K562 (cell line): ENCODE measurements around the gene OPN5. TPM values are rescaled to one million over a fixed set of nuclear protein-coding genes. Genes with fewer than 3 reads are reported as not detected.

ENCODE experiments used
- ATAC-seq: fragments of 200-7000 bp; cut with Tn5 transposase; 3 replicates; pipeline ENCODE4 v1.9.1; 2020; ENCODE audit warnings: moderate library complexity
- BruUV-seq: library from RNA; stranded (reverse); fragments of 400-500 nt; replicated peaks from 2 replicates; lab custom pipeline; 2021; lab: Mats Ljungman, UMichigan
- CTCF ChIA-PET: fragments of 300-600 bp; formaldehyde crosslinking; extraction: SDS; loops from one replicate; lab custom pipeline; 2021; ENCODE audit warnings: low intra/inter-chr PET ratio; lab: Yijun Ruan, JAX
- POLR2A ChIA-PET: fragments of 300-600, 350-650 bp; sonication (Branson Sonifier 250); formaldehyde crosslinking; extraction: SDS; loops from one replicate; lab custom pipeline; 2021; ENCODE audit warnings: antibody characterized with exemption, inconsistent platforms; lab: Yijun Ruan, JAX
- DNase-seq, 4 experiments: peaks; one replicate each; pipeline versions ENCODE4 v3.0.0 to v3.0.0-alpha.2; 2011 to 2018; ENCODE audit warnings: low spot score in 3 of 4, mixed read lengths in 3 of 4; ENCODE audit errors: extremely low read depth in 1 of 4
- FAIRE-seq: peaks from 2 replicates; lab custom pipeline; 2011; peaks lifted over from hg19 to GRCh38; lab: Jason Lieb, UNC
- H2AFZ ChIP-seq: 2 replicates; pipeline ENCODE4 v1.6.0; 2011; ENCODE audit warnings: low read depth, low read length, control low read depth, inconsistent platforms
- H3K27ac ChIP-seq: fragments of 200-600 bp; 3 replicates; pipeline ENCODE4 v1.8.0; 2011; ENCODE audit warnings: low read depth, mild to moderate bottlenecking, control low read depth, inconsistent platforms, low read length, moderate library complexity, mixed read lengths; ENCODE audit errors: extremely low read depth
- H3K27me3 ChIP-seq, 2 experiments: fragments of 300-600 bp in 1 of 2; 2 replicates in 1 of 2; 3 replicates in 1 of 2; pipeline versions ENCODE4 v1.6.0 to v1.8.0; 2011; ENCODE audit warnings: inconsistent platforms in 2 of 2, low read length in 2 of 2, mild to moderate bottlenecking in 1 of 2, mixed read lengths in 1 of 2, moderate library complexity in 1 of 2; ENCODE audit not compliant: control insufficient read depth in 2 of 2, insufficient read depth in 2 of 2
- H3K36me3 ChIP-seq: fragments of 300-600 bp; 3 replicates; pipeline ENCODE4 v1.8.0; 2011; ENCODE audit warnings: mild to moderate bottlenecking, low read length, inconsistent platforms; ENCODE audit not compliant: control insufficient read depth, insufficient read depth
- H3K4me1 ChIP-seq, 2 experiments: fragments of 200-600 bp in 1 of 2; replicated peaks in 1 of 2; 2 replicates in 1 of 2; 3 replicates in 1 of 2; pipeline versions ENCODE4 v1.5.1 to v1.8.0; 2011; ENCODE audit warnings: inconsistent platforms in 2 of 2, low read length in 2 of 2, mild to moderate bottlenecking in 1 of 2, mixed read lengths in 1 of 2, moderate library complexity in 1 of 2; ENCODE audit not compliant: control insufficient read depth in 2 of 2, insufficient read depth in 2 of 2
- H3K4me2 ChIP-seq: 2 replicates; pipeline ENCODE4 v1.6.1; 2011; ENCODE audit warnings: low read length, control low read depth, inconsistent platforms, mixed read lengths; ENCODE audit not compliant: insufficient read depth
- H3K4me3 ChIP-seq: fragments of 200-600 bp; sonication (generic), shearing (Covaris generic); 2 replicates; pipeline ENCODE4 v1.5.1; 2016; ENCODE audit warnings: control low read depth, inconsistent platforms
- H3K79me2 ChIP-seq: fragments of 200-600 bp; 3 replicates; pipeline ENCODE4 v1.8.0; 2011; ENCODE audit warnings: low read length, inconsistent platforms; ENCODE audit not compliant: control insufficient read depth, insufficient read depth
- H3K9ac ChIP-seq, 2 experiments: 2 replicates each; pipeline versions ENCODE4 v1.6.0 to v1.6.1; 2011; ENCODE audit warnings: low read depth in 2 of 2, low read length in 2 of 2, control low read depth in 1 of 2, inconsistent platforms in 1 of 2, mild to moderate bottlenecking in 1 of 2, mixed read lengths in 1 of 2; ENCODE audit not compliant: insufficient read depth in 1 of 2
- H3K9me1 ChIP-seq: one replicate; pipeline ENCODE4 v1.6.0; 2011; ENCODE audit warnings: inconsistent platforms, mild to moderate bottlenecking, low read length, moderate library complexity; ENCODE audit not compliant: control insufficient read depth, insufficient read depth
- H3K9me3 ChIP-seq: replicated peaks from 2 replicates; pipeline ENCODE4 v1.5.1; 2011; ENCODE audit warnings: low read depth, low read length, inconsistent platforms; ENCODE audit not compliant: control insufficient read depth, insufficient read depth
- H4K20me1 ChIP-seq: replicated peaks from 2 replicates; pipeline ENCODE4 v1.6.1; 2011; ENCODE audit warnings: low read length, inconsistent platforms, mixed read lengths; ENCODE audit not compliant: control insufficient read depth, insufficient read depth
- BCOR ChIP-seq: fragments of 450-650 bp; IDR thresholded peaks from 2 replicates; pipeline ENCODE4 v1.6.1; 2016
- CBFA2T3 ChIP-seq: fragments of 450-650 bp; IDR thresholded peaks from 2 replicates; pipeline ENCODE4 v1.6.1; 2017
- CREB1 ChIP-seq, 2 experiments: sonication (generic) in 1 of 2; formaldehyde crosslinking in 1 of 2; IDR thresholded peaks; 2 replicates each; pipeline versions ENCODE4 v1.6.1 to v1.8.0; 2012 to 2022; ENCODE audit warnings: inconsistent platforms in 1 of 2, mild to moderate bottlenecking in 1 of 2, missing genetic modification reagents in 1 of 2, moderate library complexity in 1 of 2
- NR2F6 ChIP-seq: fragments of 450-650 bp; formaldehyde crosslinking; IDR thresholded peaks from 2 replicates; pipeline ENCODE4 v1.4.0; 2020; ENCODE audit warnings: mild to moderate bottlenecking
- PML ChIP-seq: IDR thresholded peaks from 2 replicates; pipeline ENCODE4 v1.6.1; 2012; ENCODE audit warnings: low read length, inconsistent platforms
- RBM14 ChIP-seq: fragments of 200-400 bp; formaldehyde crosslinking; IDR thresholded peaks from 2 replicates; pipeline ENCODE4 v1.6.1; 2018; ENCODE audit warnings: low read depth, mild to moderate bottlenecking, low read length, moderate library complexity, borderline replicate concordance; ENCODE audit not compliant: insufficient read depth
- SAP30 ChIP-seq: fragments of 200-600 bp; sonication (generic); IDR thresholded peaks from 2 replicates; pipeline ENCODE4 v1.6.1; 2012; ENCODE audit warnings: borderline replicate concordance, low read depth, mild to moderate bottlenecking, moderate library complexity, low read length, control low read depth, inconsistent platforms; ENCODE audit not compliant: insufficient read depth, poor library complexity, severe bottlenecking
- SMARCA5 ChIP-seq: fragments of 450-650 bp; IDR thresholded peaks from 2 replicates; pipeline ENCODE4 v1.6.1; 2016
- ZBTB1 ChIP-seq: sonication (generic); formaldehyde crosslinking; IDR thresholded peaks from 2 replicates; pipeline ENCODE4 v1.8.1; 2023; ENCODE audit warnings: missing genetic modification reagents, low read depth, mild to moderate bottlenecking, borderline replicate concordance
- ZFP36 ChIP-seq: fragments of 150-350 bp; IDR thresholded peaks from 2 replicates; pipeline ENCODE4 v1.6.1; 2018; ENCODE audit warnings: low read length, low read depth; ENCODE audit not compliant: partially characterized antibody
- ZFX ChIP-seq: sonication (generic); formaldehyde crosslinking; IDR thresholded peaks from 2 replicates; pipeline ENCODE4 v1.8.0; 2022; ENCODE audit warnings: mild to moderate bottlenecking, missing genetic modification reagents, moderate library complexity
- ZNF12 ChIP-seq: sonication (generic); formaldehyde crosslinking; IDR thresholded peaks from 2 replicates; pipeline ENCODE4 v1.4.0; 2020; ENCODE audit warnings: mild to moderate bottlenecking, missing genetic modification reagents
- ZNF263 ChIP-seq: sonication (generic); formaldehyde crosslinking; IDR thresholded peaks from 2 replicates; pipeline ENCODE4 v1.8.0; 2022; ENCODE audit warnings: mild to moderate bottlenecking, missing genetic modification reagents, borderline replicate concordance
- ZNF75A ChIP-seq: fragments of 450-650 bp; formaldehyde crosslinking; IDR thresholded peaks from 2 replicates; pipeline ENCODE4 v1.4.0; 2020; ENCODE audit warnings: mild to moderate bottlenecking
- WGBS: fragments of 100-300 bp; shearing (Covaris generic); methylation state at CpG from one replicate; pipeline ENCODE4 v1.1.6; 2016; ENCODE audit warnings: low coverage, mixed read lengths; ENCODE audit not compliant: insufficient coverage; ENCODE audit errors: missing lambda C conversion rate; 5-methylcytosine and 5-hydroxymethylcytosine counted together
- in situ Hi-C: fragments of 300-500 bp; cut with MboI; formaldehyde crosslinking; loops from 4 replicates; pipeline ENCODE4 v1.15.0; 2018; ENCODE audit warnings: inconsistent platforms, mixed read lengths
- intact Hi-C: fragments of 100-400 bp; cut with micrococcal nuclease; formaldehyde crosslinking; loops from 2 replicates; pipeline ENCODE4 v1.14.2; 2022
- polyA plus RNA-seq, 8 experiments: library from polyadenylated mRNA; depleted of rRNA in 4 of 8; stranded (reverse) in 5 of 8; unstranded in 3 of 8; fragments of >200 nt; fragmentation: Nextera tagmentation in 2 of 8; fragmentation: Illumina TruSeq in 1 of 8; extraction: Ambion mirVana in 2 of 8; extraction: Trizol in 1 of 8; gene quantifications; 2 replicates each; pipeline versions ENCODE4 v1.2.1 to v1.2.3, GENCODE V29; 2011 to 2014; ENCODE audit warnings: inconsistent platforms in 1 of 8, missing spikeins in 1 of 8
- total RNA-seq, 7 experiments: library from RNA; depleted of rRNA in 6 of 7; stranded (reverse); fragments of >200 nt in 6 of 7; fragmentation: Illumina TruSeq in 2 of 7; extraction: Trizol in 2 of 7; gene quantifications; 2 replicates each; pipeline versions ENCODE4 v1.2.1 to v1.2.3, GENCODE V29; 2011 to 2021; ENCODE audit warnings: low replicate concordance in 1 of 7
- TF ChIP-seq, protein P1 (sequence below), 2 experiments: fragments of 150-350 bp in 1 of 2; IDR thresholded peaks; 2 replicates each; pipeline ENCODE4 v1.6.1; 2012 to 2016; ENCODE audit warnings: low read depth in 2 of 2, low read length in 2 of 2, mild to moderate bottlenecking in 1 of 2, moderate library complexity in 1 of 2
- TF ChIP-seq, protein P2 (sequence below), 2 experiments: fragments of 450-650 bp in 1 of 2; sonication (generic) in 1 of 2; formaldehyde crosslinking in 1 of 2; IDR thresholded peaks in 1 of 2; conservative IDR thresholded peaks in 1 of 2; 2 replicates each; pipeline versions ENCODE4 v1.6.1 to v1.8.1; 2016 to 2023; ENCODE audit warnings: mild to moderate bottlenecking in 2 of 2, moderate library complexity in 2 of 2, inconsistent platforms in 1 of 2, missing genetic modification reagents in 1 of 2

The OPN5 gene
- total and polyA plus RNA-seq, 9 of the 15 experiments (the other 6 are each of a cell fraction or from before 2014, with no cell fraction given) = not detected

DNA sequence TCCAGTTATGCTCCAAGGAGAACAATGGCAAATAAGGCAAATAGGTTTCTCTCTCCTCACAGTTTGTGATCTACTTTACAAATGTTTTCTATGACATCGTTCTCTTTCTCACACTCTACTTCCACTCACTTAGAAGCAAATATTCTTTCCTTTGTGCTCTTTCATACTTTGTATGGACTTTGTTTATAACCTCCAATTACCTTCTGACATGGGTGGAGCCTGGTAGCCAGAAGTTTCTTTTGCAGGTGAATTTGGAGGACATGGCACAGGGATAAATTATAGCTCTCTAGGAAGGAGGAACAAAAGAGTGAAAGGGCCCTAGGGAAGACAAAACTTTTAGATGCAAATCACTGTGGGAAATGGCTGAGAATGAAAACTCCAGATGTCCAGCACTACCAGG lies 69.3 kb downstream of the OPN5 start:
- 0% methylated on average over 1 of the region's 1 CpG for WGBS
- no peaks in the 10 kb centered on the region for H3K4me1 ChIP-seq
- CTCF ChIA-PET = no interaction called here

DNA sequence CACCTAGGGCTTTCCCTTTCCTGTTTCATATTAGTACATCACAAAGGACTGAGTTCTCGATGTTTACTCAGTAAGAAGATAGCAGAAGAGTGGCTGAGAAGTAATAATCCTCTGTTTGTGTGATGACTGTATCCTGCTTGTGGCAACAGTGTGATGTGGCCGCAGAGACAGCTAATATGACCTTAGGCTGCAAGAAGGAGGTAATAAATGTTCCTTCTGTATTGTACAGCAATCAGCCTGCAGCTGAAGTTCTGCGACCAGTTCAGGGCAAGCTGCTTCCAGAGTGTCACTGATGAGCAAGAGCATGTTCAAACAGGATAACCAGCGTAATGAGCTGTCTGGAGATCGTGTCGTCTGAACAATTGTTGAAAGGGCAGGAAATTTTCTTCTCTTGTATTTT lies 70.9 kb downstream of the OPN5 start:
- 1% methylated on average over 6 of the region's 6 CpGs for WGBS
- FAIRE-seq = no peak
- no TSS peak for BruUV-seq
- no peaks in the 10 kb centered on the region for H3K9me3 ChIP-seq
- H3K4me2 ChIP-seq = no peak overlapping the region
- H3K79me2 ChIP-seq = no peaks in the 10 kb centered on the region
- H3K27ac ChIP-seq = no peak overlapping the region
- ChIA-PET POLR2A (no interaction called here), CTCF (no interaction called here)
- no peaks in the 10 kb centered on the region for H3K4me1 ChIP-seq
- H2AFZ ChIP-seq = no peak overlapping the region
- DNase-seq = no peak
- in situ Hi-C loops = no loop called here
- H3K4me3 ChIP-seq = no peak overlapping the region
- no peaks in the 10 kb centered on the region for H3K9me1 ChIP-seq
- no peak for ATAC-seq
- intact Hi-C loops = no loop called here
- H3K9ac ChIP-seq = no peak overlapping the region
- H4K20me1 ChIP-seq = no peaks in the 10 kb centered on the region
- no peaks in the 10 kb centered on the region for H3K27me3 ChIP-seq
- H3K36me3 ChIP-seq = no peaks in the 10 kb centered on the region
- TF ChIP-seq RBM14 (no peak), ZNF12 (no peak), ZFP36 (no peak), ZNF75A (CRISPR knock-in tag) (no peak), BCOR (no peak), CREB1 (IDR thresholded peaks at IDR 0.05) (no peak), CREB1 (CRISPR knock-in tag; IDR thresholded peaks at IDR 0.05) (no peak), PML (no peak)
- TF ChIP-seq, protein P1, sequence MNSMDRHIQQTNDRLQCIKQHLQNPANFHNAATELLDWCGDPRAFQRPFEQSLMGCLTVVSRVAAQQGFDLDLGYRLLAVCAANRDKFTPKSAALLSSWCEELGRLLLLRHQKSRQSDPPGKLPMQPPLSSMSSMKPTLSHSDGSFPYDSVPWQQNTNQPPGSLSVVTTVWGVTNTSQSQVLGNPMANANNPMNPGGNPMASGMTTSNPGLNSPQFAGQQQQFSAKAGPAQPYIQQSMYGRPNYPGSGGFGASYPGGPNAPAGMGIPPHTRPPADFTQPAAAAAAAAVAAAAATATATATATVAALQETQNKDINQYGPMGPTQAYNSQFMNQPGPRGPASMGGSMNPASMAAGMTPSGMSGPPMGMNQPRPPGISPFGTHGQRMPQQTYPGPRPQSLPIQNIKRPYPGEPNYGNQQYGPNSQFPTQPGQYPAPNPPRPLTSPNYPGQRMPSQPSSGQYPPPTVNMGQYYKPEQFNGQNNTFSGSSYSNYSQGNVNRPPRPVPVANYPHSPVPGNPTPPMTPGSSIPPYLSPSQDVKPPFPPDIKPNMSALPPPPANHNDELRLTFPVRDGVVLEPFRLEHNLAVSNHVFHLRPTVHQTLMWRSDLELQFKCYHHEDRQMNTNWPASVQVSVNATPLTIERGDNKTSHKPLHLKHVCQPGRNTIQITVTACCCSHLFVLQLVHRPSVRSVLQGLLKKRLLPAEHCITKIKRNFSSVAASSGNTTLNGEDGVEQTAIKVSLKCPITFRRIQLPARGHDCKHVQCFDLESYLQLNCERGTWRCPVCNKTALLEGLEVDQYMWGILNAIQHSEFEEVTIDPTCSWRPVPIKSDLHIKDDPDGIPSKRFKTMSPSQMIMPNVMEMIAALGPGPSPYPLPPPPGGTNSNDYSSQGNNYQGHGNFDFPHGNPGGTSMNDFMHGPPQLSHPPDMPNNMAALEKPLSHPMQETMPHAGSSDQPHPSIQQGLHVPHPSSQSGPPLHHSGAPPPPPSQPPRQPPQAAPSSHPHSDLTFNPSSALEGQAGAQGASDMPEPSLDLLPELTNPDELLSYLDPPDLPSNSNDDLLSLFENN (IDR thresholded peaks at IDR 0.05; ENCODE audit: low read depth in 2 of 2, low read length in 2 of 2) = no peak

More for the DNA sequence above, 69.3 kb downstream of the OPN5 start:
- intact Hi-C loops = no loop called here
- in situ Hi-C loops = no loop called here
- no peak overlapping the region for H3K9ac ChIP-seq
- no peaks in the 10 kb centered on the region for H3K9me1 ChIP-seq
- H3K79me2 ChIP-seq = no peaks in the 10 kb centered on the region
- FAIRE-seq (no peak), DNase-seq (no peak), ATAC-seq (no peak)
- H2AFZ ChIP-seq = no peak overlapping the region
- BruUV-seq = no TSS peak
- H3K4me2 ChIP-seq = no peak overlapping the region
- H3K4me3 ChIP-seq = no peak overlapping the region
- POLR2A ChIA-PET = no interaction called here
- H3K27ac ChIP-seq = no peak overlapping the region
- H3K27me3 ChIP-seq = no peaks in the 10 kb centered on the region
- H4K20me1 ChIP-seq = no peaks in the 10 kb centered on the region
- TF ChIP-seq ZBTB1 (CRISPR knock-in tag) (no peak), SAP30 (no peak), CREB1 (IDR thresholded peaks at IDR 0.05) (no peak), CREB1 (CRISPR knock-in tag; IDR thresholded peaks at IDR 0.05) (no peak), ZNF263 (CRISPR knock-in tag) (no peak), ZFX (CRISPR knock-in tag) (no peak), NR2F6 (CRISPR knock-in tag) (no peak), SMARCA5 (no peak), CBFA2T3 (no peak)
- TF ChIP-seq, protein P2, sequence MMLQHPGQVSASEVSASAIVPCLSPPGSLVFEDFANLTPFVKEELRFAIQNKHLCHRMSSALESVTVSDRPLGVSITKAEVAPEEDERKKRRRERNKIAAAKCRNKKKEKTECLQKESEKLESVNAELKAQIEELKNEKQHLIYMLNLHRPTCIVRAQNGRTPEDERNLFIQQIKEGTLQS (IDR thresholded peaks at IDR 0.05) = no peak
- TF ChIP-seq, protein P2 (CRISPR knock-in tag; conservative IDR thresholded peaks at IDR 0.05) = no peak
- H3K36me3 ChIP-seq = no peaks in the 10 kb centered on the region
- H3K9me3 ChIP-seq = no peaks in the 10 kb centered on the region
